Measurements from ENCODE around the gene LRRC28.

- TF ChIP-seq SUZ12 (IDR thresholded peaks at IDR 0.05; ENCODE audit: extremely low read depth, insufficient read depth, insufficient read length) = no peak
- TF ChIP-seq ZNF274 (IDR thresholded peaks at IDR 0.05; ENCODE audit: low read depth, low read length) = no peak
- TF ChIP-seq YY1 (IDR thresholded peaks at IDR 0.05; ENCODE audit: insufficient read depth, insufficient read length) = no peak
Measured at GRCh38 chr15:99413955-99414754, 162.9 kb downstream of the LRRC28 start.

Measured in NT2/D1 (cell line).